T47D (cell line): ENCODE measurements around the gene UFC1.
A peak's percentile ranks its signal among the peaks of the same experiment; 100 is the strongest.

Source experiments
- DNase-seq, 2 experiments: peaks; one replicate each; pipeline versions ENCODE4 v3.0.0 to v3.0.0-alpha.2; 2011 to 2012; ENCODE audit warnings: low read depth in 1 of 2, low spot score in 1 of 2
- JUND ChIP-seq: IDR thresholded peaks from 2 replicates; pipeline ENCODE4 v1.6.1; 2012; ENCODE audit warnings: low read depth
- in situ Hi-C: cut with HindIII; loops from 2 replicates; pipeline ENCODE4 v1.10.0; 2016; ENCODE audit warnings: low sequenced_read_pairs, low pct_unique_long_range_greater_than_20kb

UFC1 gene

DNA sequence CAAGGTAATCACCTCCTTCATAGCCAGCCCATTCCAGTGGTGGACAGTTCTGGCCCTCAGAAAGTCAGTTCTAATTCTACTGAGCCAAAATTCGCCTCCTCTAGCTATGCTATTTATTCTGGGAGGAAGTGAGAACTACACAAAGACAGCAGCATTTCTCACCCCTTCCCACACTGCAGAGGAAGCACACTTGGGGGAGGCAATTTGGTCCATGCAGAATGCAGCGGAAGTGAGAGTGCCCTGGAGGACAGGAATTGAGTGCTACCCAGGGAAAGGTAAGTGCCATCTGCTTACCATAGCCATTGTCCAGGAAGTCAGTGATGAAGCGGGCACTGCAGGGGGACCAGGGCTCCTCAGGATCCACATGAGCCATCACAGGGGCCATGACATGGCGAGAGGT lies 41.4 kb downstream of the UFC1 start:
- DNase-seq = no peak
- in situ Hi-C loops = no loop called here
- no peak for TF ChIP-seq JUND

- TF ChIP-seq JUND = no peak
- no peak for DNase-seq
- in situ Hi-C loops = no loop called here
Measured at GRCh38 chr1:161196111-161196510, 42.3 kb downstream of the UFC1 start.

GRCh38 chr1:161196521-161197451 lies 43.0 kb downstream of the UFC1 start:
- DNase-seq = no peak
- TF ChIP-seq JUND = no peak
- in situ Hi-C loops = no loop called here

DNA sequence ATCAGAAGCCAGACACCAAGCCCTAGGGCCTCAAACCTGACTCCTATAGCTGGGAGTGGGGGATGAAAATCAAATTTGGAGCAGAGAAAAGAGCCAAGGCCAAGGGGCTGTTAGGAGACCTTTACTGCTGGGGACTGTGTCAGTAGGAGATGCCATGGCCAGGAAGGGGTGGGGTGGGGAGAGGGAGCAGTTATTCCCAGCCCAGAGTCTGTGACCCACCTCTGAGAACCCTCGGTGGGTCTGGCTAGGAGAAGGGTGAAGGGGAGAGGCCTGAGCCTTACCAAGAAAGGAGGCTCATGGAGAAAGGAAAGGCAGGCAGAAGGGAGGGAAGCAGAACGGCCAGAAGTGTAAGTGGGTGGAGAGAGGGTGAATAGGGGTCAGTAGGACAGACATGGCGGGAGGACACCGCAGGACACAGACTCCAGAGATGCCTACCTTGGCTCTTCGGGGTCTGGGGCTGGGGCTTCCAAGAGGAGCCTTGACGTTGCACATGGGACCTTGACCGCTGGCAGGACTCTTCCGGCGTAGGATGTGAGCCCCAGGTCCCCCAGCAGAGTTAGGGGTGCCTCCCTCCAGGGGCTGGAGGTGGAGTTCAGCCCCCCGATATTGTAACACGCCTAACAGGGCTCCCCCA lies 43.9 kb downstream of the UFC1 start:
- in situ Hi-C loops = no loop called here
- TF ChIP-seq JUND = no peak
- DNase-seq = no peak

DNA sequence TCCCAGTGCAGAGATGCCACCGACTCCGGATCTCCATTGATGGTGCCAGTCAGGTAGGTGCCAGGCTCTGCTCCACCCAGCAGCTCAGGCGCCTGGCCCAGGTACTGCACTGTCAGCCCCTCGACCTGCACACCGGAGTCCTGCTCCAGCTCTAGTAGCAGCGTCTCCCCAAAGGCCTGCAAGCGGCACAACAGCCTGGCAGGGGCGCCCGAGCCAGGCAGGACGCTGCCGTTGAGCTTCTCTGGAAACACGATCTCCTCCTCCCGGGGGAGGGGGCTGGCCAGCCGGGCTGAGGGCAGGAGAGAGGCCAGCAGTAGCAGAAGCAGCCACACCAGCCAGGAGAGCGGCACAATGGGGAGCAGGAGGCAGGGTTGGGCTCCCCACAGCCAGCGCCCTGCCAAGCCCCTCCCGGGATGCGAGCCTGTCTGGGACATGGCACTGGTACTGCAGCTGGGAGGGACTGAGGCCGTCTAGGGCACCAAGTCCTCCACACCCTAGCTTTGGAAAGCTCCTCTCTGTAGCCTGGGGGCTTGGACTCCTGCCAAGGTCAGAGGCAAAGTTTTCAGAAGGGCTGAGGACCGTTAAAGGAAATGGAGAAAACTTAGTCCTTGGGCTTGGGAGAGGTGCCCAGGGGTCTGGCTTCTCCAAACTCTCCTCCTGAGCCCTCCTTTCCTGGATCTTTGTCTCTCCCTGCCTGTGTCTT lies 44.6 kb downstream of the UFC1 start:
- DNase-seq = peak in 1 of 2 experiments; percentile 82
- no peak for TF ChIP-seq JUND
- in situ Hi-C loops = no loop called here

GRCh38 chr1:161198897-161199431 lies 45.2 kb downstream of the UFC1 start, which contains the start of gene ADAMTS4:
ADAMTS4 (minus strand) TSS chr1:161199054; CDS start chr1:161198627, 427 bp downstream.
- no peak for DNase-seq
- in situ Hi-C loops = no loop called here
- TF ChIP-seq JUND = no peak

- DNase-seq = peak in 1 of 2 experiments; percentile 45
- no peak for TF ChIP-seq JUND
- in situ Hi-C loops = no loop called here
Measured at GRCh38 chr1:161199506-161200139, 45.8 kb downstream of the UFC1 start.

GRCh38 chr1:161200421-161200991 lies 46.7 kb downstream of the UFC1 start:
- in situ Hi-C loops = no loop called here
- no peak for TF ChIP-seq JUND
- DNase-seq = no peak

DNA sequence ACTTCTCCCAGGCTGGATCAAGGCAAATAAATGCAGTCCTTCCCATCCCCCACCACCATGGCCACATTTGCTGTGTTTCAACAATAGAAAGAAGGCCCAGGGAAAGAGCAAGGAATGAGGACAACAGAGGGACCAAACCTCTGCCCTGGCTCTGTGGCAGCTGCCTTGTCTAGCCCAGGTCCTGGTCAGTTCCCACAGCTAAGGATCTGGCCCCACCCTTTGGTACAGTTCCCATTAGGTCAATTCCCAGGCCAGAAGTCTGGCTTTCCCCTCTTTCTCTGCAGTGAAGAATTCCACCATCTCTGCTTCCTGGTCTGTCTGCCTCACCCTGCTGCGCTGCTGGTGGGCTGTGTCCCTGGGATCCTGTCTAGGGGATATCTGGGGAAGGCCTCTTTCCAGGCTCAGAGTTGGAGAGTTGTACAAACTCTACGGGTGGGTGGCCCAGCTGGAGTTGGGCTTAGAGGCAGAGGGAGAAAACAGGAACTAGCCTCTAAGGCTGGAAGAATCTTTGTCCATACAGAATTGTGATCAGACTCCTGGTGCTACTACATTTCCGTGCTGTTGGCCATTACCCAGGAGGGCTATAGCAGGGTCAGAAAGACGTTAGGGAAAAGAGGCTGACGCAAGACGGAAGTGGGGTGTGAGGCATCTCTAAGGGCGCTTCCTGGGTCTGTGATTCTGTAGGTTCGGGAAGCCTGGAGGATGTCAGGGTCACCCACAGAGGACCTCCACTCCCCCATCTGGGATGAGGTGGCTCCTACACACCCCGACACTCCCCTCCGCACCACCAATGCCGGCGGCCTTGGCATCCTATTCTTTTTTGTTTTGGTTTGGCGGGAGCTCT lies 47.4 kb downstream of the UFC1 start:
- TF ChIP-seq JUND = no peak
- in situ Hi-C loops = no loop called here
- no peak for DNase-seq

- TF ChIP-seq JUND = no peak
- DNase-seq = peak; percentile 90 to 100
- in situ Hi-C loops = no loop called here
Measured at GRCh38 chr1:161201836-161202712, 48.3 kb downstream of the UFC1 start, which contains the start of gene NDUFS2. NDUFS2 (plus strand) TSS chr1:161202367; CDS start chr1:161202386, 19 bp downstream.
